ENCODE measurements around the gene PDIA5.

- TF ChIP-seq CTCF (conservative IDR thresholded peaks at IDR 0.05; ENCODE audit: low read length) = no peak
- no peak for TF ChIP-seq EZH2phosphoT487 (IDR thresholded peaks at IDR 0.05; ENCODE audit: borderline replicate concordance)
Observed at GRCh38 chr3:123154020-123154985, 87.5 kb downstream of the PDIA5 start.

All from Loucy (cell line).